Measurements from ENCODE around the gene PLP2.

- TF ChIP-seq CTCF (IDR thresholded peaks at IDR 0.05): no peak
- TF ChIP-seq POLR2A (IDR thresholded peaks at IDR 0.05; ENCODE audit: low read length): no peak
- TF ChIP-seq REST (IDR thresholded peaks at IDR 0.05): no peak
- TF ChIP-seq SREBF2 (IDR thresholded peaks at IDR 0.05): no peak
- TF ChIP-seq KDM1A (IDR thresholded peaks at IDR 0.05; ENCODE audit: low read depth): no peak
- TF ChIP-seq PHF8 (IDR thresholded peaks at IDR 0.05; ENCODE audit: borderline replicate concordance, low read depth): no peak
- TF ChIP-seq RAD21 (conservative IDR thresholded peaks at IDR 0.05 in 1 of 2, IDR thresholded peaks at IDR 0.05 in 1 of 2): no peak
- TF ChIP-seq POLR2AphosphoS2 (conservative IDR thresholded peaks at IDR 0.05; ENCODE audit: low read length): no peak
- TF ChIP-seq USF2 (IDR thresholded peaks at IDR 0.05): no peak
- no peak for TF ChIP-seq ELK1 (IDR thresholded peaks at IDR 0.05; ENCODE audit: low read depth, low read length)
- TF ChIP-seq CHD2 (IDR thresholded peaks at IDR 0.05; ENCODE audit: low read length, partially characterized antibody): no peak
Observed at GRCh38 chrX:49137492-49137891, 34.2 kb upstream of the PLP2 start.
